Eye (tissue), 1 donor: ENCODE results near the gene UVRAG.
"Not testable (repeated sequence)": the region's sequence is repeated elsewhere in the genome, so short reads cannot be mapped to it uniquely, and the experiment has no call there.

Experiments used
- DNase-seq: peaks from one replicate; pipeline ENCODE4 v3.0.0-alpha.2; 2015

UVRAG gene

GRCh38 chr11:75973710-75974109, 158.7 kb downstream of the UVRAG start:
- DNase-seq: not testable (repeated sequence)

DNA sequence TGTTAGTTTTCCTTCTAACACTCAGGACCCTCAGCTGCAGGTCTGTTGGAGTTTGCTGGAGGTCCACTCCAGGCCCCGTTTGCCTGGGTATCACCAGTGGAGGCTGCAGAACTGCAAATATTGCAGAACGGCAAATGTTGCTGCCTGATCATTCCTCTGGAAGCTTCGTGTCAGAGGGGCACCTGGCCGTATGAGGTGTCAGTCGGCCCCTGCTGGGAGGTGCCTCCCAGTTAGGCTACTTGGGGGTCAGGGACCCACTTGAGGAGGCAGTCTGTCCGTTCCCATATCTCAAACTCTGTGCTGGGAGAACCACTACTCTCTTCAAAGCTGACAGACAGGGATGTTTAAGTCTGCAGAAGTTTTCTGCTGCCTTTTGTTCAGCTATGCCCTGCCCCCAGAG, 164.1 kb downstream of the UVRAG start:
- not testable (repeated sequence) for DNase-seq

GRCh38 chr11:75979479-75980027, 164.5 kb downstream of the UVRAG start:
- DNase-seq: not testable (repeated sequence)

GRCh38 chr11:75980031-75980430, 165.0 kb downstream of the UVRAG start:
- no peak for DNase-seq

DNA sequence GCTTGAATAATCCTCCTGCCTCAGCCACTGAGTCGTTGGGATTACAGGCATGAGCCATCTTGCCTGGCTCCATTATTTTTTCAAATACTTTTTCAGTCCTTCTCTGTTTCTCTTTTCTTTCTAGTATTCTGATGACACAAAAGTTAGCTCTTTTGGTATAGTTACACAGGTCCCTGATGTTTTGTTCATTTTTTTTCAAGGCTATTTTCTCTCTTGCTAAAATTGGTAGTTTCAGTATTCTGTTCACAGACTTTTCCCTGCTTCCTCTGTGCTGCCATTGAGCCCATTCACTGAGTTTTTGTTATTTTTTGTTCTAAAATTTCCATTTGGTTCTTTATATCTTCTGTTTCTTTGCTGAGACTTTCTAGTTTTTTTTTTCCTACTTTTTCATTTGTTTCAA, 166.5 kb downstream of the UVRAG start:
- DNase-seq: no peak

DNA sequence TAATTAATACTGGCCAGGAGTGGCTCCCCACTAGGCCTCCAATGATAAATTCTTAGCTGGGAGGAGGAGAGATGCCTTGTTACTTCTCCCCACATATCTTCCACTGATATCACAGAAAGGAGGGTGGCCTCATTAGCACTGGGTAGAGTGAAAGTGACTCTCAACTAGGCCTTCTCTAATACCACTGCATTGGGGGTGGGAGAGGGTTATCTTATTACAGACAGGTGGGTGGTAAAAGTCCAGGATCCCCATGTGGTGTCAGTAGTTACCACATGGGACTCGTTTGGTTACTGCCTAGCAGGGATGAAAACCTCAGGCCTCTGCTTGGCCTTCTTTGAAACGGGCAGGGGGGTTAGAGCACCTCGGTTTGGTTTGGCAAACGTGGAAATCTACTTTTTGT, 167.3 kb downstream of the UVRAG start:
- no peak for DNase-seq

DNA sequence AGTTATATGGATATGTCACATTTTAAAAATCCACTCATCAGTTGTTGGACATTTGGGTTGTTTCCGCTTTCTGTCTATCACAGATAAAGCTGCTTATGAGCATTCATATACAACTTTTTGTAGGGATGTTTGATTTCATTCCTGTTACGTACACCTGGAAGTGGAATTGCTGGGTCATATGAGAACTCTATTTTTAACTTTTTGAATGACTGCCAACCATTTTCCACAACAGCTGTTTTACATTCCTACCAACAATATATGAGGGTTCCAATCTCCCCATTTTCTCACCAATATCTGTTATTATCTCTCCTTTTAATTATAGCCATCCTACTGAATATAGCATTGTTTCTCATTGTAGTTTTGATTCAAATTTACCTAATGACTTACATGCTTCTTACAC, 172.0 kb downstream of the UVRAG start:
- DNase-seq: no peak

DNA sequence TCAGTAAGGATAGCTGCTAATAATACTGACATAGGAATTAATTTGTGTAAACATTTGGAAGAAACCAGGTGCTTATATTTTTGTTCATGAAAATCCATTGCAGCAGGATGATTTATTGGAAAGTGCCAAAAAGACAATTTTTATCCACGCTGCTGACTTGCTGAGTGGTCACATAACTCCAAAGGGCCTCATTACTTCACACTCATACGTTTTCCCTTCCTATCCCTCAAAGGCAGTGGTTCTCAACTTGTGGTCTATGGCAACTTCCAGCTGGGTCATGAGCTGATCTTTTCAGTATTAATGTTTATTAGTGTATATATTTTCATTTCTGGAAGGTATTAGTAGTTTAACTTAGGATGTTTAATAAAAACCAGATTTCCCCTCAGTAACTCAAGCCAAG, 178.1 kb downstream of the UVRAG start:
- DNase-seq: no peak

- DNase-seq: no peak
Observed at GRCh38 chr11:75994616-75995015, 179.6 kb downstream of the UVRAG start.

DNA sequence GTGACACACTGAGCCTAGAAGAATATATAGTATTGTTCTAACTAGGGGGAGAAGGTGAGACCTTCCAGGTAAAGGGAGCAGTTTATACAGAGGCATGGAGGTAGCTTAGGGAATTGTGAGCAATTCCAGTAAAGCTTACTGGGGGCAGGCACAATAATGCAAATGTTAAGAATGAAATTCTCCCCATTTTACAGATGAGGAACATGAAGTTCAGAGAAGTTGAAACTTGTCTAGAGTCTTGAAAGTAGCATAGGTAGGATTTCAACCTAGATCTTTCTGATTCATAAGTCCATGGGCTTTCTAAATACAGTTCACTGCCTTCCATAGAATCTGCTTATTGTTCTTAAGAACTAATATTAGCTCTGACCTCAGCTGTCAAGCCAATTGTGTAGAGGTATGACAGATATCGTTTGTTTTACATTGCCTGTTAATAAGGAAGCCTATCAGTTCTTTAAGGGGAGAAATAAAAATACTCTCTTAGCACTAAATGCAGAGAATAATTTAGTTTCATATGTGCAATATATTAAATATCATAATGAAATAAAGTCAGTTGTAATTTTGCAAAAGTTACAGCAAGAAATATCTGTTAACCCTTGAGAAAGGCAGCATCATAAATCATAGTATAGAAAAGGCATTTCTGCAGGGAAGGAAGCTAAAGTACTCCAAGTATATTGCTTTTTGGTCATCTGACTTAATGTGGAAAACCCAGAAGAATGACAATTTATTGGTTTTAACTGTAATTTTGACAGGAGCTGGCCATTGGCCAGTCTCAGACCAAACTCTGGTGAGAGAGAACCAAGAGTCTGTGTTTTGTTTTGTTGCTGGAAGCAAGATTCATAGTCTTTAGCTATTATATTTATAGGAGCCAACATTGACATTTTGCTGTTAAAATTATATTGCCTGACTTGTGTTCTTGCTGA, 181.8 kb downstream of the UVRAG start:
- no peak for DNase-seq

GRCh38 chr11:76004400-76004799, 189.4 kb downstream of the UVRAG start:
- no peak for DNase-seq

GRCh38 chr11:76005756-76006155, 190.7 kb downstream of the UVRAG start:
- DNase-seq: no peak

DNA sequence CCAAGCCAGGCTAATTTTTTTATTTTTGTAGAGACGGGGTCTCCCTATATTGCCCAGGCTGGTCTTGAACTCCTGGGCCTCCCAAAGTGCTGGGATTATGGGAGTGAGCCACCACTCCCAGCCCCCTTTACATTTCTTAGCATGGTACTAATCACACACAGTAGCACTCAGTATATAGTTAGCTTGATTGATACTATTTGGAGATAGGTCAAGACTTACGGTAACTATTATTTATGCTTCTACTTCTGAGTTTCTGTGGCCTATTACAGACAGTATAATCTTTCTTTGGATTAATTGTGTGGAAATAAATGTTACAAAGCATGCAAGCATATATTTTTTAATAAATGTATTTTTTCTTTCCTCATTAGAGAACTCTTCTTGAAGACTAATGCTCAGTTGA, 192.2 kb downstream of the UVRAG start:
- DNase-seq: no peak

DNA sequence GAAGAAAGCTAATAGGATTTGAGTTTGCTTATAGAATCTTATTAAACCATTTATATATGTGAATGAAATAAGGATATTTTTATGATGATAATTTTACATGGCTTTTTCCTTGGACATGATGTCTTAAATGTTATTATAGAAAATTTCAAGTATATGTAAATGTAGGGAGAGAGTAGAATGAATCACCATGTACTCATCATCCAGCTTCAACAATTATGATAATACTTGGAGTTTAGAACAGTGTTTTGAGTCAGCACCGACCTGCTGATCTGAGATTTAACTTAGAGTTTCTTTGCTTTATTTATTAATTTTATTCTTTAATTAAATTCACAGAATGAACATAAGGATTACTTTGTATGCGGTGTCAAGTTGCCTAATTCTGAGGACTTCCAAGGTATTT, 193.5 kb downstream of the UVRAG start:
- DNase-seq: no peak

- no peak for DNase-seq
Observed at GRCh38 chr11:76010051-76010450, 195.0 kb downstream of the UVRAG start.

DNA sequence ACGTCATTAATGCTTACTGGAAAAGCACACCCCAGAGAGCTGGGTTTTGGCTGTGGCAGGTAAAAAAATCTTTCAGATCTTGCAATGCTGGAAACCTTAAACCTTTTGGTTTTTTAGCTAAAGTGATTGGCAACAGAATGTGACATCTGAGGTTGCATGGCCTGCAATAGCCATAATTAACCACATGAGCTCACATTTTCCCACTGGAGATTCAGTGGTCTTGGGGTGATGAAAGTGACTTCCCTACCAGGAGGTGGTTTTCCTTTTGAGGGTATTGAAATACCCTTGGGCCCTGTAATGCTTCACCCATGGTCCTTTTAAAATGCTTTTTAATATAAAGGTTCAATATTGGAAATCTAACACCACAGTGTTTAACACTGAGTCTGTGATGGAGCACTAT, 198.5 kb downstream of the UVRAG start:
- no peak for DNase-seq

GRCh38 chr11:76023236-76024068, 208.4 kb downstream of the UVRAG start:
- no peak for DNase-seq

- peak; percentile 33 for DNase-seq
Observed at GRCh38 chr11:76025068-76025467, 210.1 kb downstream of the UVRAG start.

DNA sequence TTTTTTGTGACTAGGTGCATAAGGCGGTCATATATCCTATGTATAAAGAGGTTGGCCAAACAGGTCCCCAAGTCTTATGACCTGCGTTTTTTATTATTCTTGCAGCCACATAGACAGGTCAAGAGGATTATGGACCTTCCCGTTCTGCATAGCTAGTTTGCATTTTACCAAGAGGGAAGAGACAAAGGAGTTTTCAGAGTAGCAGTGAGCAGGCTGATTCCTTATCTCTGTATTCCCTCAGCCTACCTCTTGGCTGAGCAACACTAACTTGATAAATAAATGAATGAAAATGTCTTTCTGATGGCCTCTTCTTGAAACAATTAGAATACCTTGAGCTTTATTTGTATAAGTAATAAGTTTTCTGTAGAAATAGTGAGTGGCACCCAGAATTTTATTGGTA, 210.8 kb downstream of the UVRAG start:
- DNase-seq: no peak

GRCh38 chr11:76026281-76026680, 211.3 kb downstream of the UVRAG start:
- DNase-seq: no peak

DNA sequence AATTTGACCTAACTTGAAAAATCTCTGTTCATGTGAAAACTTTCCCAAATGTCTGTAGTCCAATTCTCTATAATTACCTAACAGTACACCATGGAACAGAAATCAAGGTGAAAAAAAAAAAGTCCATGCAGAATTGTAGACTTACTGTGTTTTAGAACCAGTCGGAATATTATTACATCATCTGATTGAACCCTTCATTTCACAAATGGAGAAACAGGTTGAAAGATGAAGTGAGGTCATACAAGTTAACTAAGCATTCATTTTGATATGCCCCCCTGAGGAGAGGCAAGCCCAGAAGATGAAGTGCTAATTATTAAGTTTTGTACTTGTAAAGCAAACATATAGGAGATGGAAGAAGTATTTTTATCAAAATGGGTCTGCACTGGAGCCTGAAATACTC, 211.9 kb downstream of the UVRAG start:
- no peak for DNase-seq

DNA sequence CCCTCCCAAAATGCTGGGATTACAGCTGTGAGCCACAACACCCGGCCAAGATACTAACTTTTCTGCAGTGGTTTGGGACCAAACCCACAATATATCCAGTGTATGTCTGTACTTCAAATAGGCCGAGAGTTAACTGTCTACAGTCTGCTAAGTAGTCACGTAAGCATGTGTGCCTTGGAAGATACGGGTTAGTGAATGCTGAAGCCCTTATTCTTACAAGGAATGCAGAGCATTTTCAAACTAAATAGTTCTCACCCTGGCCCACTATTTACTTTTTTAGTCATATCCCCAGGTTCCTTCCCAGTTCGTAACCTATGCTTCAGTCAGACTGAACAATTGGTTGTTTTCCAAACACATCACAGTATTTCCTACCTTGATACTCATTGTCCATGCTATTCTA, 215.3 kb downstream of the UVRAG start:
- DNase-seq: no peak

DNA sequence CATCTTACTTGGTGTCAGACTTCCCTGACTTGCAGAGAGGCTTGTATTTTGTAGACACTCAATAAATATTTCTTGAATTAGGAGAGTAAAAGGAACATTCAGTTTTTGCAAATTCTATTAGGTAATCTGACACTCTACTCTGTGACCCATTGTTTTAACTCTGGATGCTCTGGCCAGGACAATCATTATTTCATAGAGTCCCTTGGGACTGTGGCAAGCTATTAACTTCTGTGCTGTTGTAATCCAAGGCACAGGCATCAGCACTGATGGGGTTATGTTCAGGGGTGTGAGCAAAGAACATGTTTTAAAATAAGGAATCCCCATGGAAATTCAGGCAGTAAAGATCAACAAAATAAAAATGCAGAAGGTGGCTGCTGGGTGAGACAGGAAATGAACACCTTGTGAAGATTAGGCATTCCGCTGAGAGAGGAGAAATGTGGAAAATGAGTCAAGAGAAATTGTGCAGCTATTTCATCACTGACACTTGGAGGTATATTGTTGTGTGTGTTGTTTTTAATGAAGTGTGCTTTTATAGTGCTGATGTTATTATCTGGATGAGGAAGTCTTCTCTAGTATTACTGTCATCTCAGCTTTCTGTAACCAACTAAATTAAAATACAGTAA, 216.1 kb downstream of the UVRAG start:
- no peak for DNase-seq
